ENCODE data around the gene ARHGAP11A.

GRCh38 chr15:32682977-32683630 lies 67.8 kb downstream of the ARHGAP11A start:
- TF ChIP-seq CTCF (IDR thresholded peaks at IDR 0.05; ENCODE audit: control extremely low read depth in 1 of 3, insufficient read depth in 1 of 3, low read depth in 1 of 3, low read length in 3 of 3) (no peak), POLR2A (IDR thresholded peaks at IDR 0.05; ENCODE audit: control extremely low read depth in 1 of 2, low read depth in 2 of 2, low read length in 2 of 2) (no peak), ZNF274 (IDR thresholded peaks at IDR 0.05; ENCODE audit: borderline replicate concordance, extremely low read depth, low read length) (no peak), POLR2AphosphoS5 (IDR thresholded peaks at IDR 0.05; ENCODE audit: low read depth, low read length) (no peak)
